CD4-positive, alpha-beta T cell treated with Interleukin-15 for 4 hours (primary cell): Measurements from ENCODE around the gene PLEKHJ1.

Source experiments
- DNase-seq: peaks from one replicate; pipeline ENCODE4 v3.0.0-alpha.2; 2020; ENCODE audit warnings: low spot score

The PLEKHJ1 gene

DNA sequence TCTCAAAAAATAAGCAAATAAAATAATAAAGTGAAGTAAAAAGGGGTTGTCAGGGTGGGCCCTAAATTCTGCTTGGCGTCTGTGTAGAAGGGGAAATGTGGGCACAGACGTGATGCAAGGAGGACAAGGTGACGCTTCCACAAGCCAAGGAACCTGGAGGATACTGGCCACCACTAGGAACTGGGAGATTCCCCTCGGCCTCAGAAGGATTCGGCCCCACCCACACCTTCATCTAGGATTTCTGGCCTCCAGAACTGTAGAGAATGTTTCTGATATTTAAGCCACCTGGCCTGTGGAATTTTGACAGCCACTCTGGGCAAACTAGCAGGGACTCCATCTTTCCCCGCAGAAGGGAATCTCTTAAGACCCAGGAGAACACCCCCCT is 1.1 kb downstream of the PLEKHJ1 start:
- no peak for DNase-seq

DNA sequence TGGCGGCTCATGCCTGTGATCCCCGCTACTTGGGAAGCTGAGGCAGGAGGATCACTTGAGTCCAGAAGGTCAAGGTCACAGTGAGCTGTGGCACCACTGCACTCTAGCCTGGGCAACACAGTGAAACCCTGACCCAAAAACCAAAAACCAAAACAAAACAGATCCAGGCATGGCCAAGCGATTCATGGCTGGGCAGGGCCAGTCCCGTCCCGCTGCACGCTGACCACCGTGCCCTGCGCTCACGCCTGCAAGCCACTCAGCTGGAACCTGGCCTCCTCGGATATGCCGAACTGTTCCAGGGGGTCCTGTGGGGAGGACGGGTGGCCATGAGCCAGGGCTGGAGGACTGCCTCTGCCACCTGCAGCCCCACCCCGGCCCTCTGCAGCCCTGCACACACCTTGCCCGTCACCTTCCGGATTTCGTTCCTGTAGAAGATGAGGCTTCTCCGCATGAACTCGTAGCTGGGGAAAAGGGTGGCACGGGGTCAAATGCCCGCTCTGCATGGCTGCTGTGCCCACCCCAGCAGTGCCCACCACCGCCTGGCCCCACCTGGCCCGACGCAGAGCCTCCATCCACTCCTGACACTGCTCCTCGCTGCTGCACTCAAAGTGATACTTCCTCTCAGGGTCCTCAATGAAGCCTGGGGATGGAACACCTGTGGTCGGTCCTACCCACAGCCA is 2.4 kb downstream of the PLEKHJ1 start:
- DNase-seq: no peak

DNA sequence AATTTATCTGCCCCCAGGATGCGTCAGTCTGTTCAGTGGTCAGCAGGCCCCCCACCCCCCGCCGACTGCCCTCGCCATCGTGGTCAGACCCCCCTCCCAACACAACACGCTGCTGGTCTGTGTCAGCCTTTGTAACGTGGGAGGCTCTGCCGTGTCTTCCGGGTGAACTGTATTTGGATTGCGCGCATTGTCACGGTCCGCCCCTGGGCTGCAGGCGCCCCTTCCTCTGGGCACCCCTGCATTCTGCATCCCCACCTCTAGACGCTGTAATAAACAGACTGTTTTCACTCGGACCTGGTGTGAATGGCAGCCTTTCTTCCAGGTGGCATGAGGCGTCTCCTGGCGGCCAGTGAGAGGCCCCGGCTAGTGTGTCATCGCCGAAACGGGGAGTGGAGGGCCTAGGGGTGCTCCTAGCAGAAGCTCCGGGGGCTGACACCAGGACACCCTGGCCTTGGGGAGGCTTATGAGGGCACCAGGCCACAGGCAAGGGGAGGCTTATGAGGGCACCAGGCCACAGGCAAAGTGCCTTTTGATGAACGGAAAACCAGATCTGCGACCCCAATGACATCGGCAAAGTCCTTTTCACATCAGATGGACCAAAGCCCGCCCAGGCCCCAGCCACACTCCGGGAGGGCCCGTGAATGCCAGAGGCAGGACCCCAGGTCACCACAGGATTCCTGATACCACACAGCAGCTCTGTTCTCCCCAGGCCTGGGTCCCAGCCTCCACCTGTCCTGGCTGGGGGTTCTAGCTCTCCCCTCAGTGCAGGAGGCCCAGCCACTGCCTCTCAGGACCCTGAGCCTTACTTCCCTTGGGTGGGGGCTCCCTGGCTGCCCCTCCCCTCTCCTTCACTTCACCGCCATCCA is 3.6 kb downstream of the PLEKHJ1 start:
- DNase-seq: no peak

DNA sequence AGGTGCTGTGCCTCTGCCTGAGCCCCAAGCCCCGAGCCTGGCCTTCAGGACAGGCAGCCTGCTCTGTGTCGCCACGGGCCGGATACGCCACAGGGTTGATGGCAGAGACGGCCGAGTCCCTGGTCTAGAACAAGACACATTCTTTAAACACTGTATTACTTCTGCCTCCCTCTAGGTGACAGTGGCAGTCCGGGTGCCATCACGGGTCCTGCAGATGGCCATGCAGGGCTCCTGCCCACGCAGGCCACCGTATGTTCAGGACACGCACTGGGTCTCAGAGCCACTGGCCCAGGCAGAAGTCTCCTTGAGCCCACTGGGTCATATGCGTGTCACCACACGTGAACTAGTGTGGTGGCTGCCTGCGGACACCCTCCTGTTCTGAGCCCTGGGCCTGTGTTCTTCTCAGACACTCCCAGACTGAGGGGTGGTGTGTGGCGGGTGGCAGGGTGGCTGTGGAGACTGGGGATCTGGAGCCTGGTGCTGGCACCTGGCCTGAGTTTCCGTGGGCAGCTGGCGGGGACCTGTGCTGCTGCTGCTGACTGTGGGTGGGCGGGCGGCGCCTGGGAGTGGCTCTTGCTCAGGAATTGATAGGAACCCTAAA is 4.4 kb downstream of the PLEKHJ1 start:
- DNase-seq: no peak

DNA sequence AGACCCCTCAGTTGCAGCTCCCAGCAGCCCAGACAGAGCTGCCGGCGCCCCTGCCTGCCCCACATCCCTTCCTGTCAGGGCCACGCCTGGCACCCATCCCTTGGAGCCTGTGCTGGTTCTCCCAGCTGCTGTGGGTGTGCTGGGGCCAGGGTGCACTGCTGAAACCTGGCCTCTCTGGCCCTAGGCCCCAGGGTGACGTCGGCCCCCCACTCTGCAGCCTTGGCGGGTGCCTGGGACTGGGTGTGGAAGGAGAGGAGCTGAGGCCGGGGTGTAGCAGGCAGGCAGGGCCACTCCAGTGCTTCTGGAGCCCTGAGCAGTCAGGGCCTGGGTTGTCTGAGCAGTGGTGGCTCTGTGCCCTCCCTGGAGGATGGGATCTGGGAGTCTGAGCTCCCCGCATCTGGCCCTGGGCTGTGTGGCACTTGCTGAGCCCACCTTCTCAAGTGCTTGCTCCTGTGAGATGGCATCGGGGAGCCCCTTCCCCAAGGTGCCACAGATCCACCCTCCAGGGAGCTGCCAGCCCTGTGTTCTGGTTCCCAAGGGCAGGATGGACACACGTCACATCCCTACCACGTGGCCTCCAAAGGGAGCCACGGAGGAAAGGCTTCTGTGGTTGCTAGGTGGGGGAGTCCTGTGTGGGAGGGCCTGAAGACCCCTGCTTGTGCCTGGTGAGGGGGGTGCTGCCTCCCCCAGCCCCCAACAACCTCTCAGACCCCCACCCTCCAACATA is 5.2 kb downstream of the PLEKHJ1 start:
- no peak for DNase-seq

DNA sequence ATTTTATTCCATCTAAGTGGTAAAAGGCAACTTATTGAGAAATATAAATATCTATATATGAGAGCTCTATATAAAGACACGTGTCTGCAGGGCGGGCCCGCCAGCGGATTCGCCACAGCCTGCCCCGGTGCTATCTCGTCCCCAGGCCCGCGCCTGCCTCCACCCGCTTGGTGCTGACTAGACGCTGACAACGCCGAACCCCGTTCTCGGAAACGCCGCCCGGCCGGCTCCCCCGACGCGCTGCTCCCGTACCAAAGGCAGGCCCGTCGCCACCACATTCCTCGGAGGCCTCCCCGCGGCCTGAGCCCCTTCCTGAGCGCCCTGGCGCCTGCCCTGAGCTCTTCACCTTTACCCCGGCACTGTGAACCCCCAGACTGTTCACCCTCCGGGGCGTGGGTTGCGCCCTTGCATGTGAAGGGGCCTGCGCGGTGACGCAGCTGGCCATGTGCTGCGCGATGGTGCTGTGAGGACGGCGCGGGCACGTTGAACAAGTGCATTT is 6.0 kb downstream of the PLEKHJ1 start:
- no peak for DNase-seq

DNA sequence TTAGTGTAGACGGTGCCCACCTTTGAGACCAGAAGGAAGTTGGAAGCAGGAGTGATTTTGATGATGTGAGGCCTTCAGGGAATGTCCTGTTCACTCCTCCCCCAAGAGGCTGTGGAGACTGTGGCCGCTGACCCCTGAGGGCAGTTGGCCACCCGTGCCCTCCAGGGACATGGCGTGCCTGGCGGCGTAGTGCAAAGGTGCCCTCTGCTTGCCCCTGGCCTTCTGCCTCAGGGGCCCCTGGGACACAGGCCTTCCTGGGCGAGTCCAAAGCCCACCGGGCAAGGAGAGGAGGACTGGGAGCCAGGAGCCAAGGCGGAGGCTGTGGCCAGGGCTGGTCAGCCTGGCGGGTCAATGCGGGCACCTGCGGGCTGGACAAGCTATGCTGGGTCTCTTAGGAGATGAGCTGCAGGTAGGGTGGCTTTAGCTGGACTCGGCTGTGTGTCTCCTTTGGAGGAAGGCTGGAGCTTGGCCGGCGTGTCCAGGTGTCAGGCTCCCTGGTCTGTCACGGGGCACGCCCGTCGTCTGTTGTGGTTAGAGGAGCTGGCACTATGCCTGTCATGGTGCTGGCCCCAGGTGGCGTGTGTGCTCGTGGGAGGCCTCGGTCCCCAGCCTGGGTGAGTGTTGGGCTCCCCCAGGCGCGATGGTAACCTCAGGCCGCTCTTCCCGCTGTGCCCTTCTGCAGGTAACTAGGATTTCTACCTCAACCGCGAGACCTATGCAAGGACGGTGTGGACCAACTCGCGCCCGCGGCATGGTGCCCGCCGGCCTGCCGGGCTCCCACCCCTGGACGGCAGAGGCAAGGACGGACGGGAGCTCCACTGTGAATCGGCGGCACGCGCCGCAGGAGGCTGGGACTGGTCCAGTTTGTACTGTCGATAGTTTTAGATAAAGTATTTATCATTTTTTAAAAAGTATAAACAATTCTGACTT is 6.8 kb downstream of the PLEKHJ1 start:
- DNase-seq: no peak

DNA sequence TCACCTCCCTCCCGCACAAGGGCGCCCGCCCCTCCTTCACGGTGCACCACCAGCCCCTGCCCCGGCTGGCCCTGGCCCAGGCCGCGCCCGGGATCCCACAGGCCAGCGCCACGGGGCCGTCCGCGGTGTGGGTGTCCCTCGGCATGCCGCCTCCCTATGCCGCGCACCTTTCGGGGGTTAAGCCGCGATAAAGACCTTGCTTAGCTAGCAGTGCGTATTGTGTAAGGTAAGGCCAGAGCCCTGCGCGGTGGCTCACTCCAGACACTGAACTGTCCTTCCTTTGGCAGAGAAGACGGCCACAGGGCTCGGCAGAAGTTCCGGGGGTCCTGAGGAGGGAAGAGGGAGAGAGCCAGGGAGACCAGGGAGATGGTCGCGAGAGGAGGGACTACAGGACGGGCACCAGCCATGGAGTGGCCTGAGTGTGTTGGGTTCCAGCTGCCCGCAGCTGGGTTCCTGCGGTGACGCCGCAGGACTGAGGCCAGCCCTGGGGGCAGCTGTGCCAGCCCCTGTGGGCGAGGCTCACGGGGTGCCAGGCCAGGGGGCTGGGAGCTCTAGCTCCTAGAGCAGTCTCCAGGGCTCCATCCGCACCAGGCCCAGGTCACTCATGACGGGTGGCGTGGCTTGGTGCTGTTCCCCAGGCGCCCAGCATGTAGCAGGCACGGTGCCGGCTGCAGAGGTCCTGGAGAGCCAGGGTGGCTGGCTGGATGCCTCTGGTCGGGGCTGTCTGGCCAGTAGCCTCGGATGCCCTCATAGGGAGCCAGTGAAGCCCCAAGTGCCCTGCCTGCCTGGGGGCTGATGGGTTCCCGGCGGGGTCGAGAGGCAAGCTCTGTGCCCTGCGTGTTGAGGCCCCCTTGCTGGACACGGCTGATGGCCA is 7.7 kb downstream of the PLEKHJ1 start:
- no peak for DNase-seq

DNA sequence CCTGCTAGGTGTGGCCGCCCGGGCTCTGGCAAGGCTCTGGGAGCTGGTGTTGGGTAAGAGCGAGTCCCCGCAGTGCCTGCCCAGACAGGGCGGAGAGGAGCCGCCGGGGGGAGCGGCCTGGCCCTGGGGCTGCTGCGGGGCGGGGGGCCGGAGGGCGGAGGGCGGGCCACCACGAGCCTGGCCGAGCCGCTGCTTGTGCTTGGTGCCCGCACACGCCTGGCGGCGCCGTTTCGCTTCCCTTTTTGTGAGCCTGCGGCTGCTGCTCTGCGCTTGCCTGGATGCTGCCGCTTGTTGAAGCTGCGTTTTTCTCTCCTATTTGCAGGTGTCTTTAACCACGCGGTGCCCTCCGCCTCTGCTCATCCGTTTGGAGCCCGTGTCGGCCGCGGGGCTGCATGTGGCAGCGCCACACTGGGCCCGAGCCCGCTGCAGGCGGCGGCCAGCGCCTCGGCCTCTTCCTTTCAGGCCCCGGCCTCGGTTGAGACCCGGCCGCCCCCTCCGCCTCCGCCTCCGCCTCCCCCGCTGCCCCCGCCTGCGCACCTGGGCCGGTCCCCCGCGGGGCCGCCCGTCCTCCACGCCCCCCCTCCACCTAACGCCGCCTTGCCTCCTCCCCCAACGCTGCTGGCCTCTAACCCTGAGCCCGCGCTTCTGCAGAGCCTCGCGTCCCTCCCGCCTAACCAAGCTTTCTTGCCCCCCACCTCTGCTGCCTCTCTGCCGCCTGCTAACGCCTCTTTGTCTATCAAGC is 8.5 kb downstream of the PLEKHJ1 start:
- DNase-seq: no peak

DNA sequence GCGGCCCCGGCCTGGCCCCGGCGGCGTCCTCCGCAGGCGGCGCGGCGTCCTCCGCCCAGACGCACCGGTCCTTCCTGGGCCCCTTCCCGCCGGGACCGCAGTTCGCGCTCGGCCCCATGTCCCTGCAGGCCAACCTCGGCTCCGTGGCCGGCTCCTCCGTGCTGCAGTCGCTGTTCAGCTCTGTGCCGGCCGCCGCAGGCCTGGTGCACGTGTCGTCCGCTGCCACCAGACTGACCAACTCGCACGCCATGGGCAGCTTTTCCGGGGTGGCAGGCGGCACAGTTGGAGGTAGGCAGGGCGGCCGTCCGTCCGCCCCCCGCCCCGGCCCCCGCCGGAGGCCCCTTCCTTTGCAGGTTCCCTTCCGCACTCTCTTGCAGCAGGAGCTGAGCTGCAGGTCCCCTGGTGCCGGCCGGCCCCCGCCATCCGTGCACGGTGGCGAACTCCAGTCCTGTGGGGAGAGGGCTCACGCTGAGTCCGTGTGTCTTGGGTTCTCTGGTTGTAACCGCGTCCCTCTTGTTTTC is 9.2 kb downstream of the PLEKHJ1 start:
- DNase-seq: no peak

DNA sequence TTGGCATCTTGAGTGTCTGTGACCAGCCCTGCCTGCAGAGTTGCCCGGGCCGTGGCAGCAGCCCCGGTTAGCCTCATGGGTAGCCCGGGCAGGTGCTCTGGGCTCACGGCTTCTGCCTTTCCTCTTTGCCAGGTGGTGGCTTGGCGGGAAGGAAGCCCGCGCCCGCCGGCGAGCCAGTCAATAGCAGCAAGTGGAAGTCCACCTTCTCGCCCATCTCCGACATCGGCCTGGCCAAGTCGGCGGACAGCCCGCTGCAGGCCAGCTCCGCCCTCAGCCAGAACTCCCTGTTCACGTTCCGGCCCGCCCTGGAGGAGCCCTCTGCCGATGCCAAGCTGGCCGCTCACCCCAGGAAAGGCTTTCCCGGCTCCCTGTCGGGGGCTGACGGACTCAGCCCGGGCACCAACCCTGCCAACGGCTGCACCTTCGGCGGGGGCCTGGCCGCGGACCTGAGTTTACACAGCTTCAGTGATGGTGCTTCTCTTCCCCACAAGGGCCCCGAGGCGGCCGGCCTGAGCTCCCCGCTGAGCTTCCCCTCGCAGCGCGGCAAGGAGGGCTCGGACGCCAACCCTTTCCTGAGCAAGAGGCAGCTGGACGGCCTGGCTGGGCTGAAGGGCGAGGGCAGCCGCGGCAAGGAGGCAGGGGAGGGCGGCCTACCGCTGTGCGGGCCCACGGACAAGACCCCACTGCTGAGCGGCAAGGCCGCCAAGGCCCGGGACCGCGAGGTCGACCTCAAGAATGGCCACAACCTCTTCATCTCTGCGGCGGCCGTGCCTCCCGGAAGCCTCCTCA is 9.9 kb downstream of the PLEKHJ1 start:
- no peak for DNase-seq

DNA sequence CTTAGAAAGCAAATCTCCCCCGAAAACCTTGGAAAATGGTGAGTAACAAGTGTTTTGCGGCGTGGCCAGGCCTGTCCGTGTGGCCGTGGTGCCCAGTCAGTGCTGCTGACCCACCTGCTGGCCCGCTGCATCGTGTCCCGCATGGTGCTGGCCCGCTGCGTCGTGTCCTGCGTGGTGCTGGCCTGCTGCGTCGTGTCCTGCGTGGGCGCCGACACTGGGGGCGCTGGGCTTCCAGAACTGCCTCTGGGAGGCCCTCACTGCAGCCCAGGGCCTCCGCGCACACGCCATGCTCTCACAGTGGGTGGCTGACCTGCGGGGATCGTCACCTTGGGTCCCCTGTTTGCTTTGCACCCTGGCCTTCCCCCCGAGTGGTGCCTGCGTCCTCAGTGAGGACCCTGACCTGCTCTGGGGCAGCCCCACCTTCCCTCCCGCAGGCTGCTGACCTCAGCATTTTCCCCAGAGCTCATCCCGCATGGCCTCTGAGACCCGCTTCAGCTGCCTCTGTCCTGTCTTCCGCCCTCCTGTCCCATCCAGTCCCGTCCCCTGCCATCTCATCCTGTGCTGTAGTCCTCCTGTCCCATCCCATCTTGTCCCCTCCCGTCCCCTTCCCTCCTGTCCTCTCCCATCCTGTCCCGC is 10.6 kb downstream of the PLEKHJ1 start:
- DNase-seq: no peak

DNA sequence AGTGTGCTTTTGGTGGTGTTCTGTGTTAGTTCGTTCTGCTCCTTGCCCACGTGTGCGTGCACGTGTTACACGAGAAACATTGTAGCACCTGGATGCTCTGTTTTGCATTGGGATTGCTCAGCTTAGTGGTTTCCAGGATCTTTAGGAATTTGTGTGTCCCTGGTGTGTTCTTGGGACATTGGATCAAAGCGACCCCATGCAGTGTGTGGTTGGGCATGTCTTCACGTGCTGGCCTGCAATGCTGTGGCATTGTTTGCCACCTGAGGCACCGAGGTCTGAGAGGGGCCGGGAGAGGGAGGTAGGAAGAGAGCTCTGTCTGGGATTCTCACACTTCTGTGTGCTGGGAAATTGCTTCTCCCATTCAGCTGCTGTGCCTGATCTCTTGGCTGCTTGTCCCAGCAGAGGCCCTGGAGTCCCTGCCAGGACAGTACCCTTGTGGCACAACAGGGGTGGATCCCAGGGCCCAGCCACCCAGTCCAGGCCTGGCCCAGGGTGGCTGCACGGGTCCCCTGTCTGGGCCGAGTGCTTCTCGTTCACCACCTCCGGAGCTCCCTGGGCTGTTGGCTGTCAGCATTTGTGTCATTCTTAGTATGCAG is 11.3 kb downstream of the PLEKHJ1 start:
- no peak for DNase-seq

DNA sequence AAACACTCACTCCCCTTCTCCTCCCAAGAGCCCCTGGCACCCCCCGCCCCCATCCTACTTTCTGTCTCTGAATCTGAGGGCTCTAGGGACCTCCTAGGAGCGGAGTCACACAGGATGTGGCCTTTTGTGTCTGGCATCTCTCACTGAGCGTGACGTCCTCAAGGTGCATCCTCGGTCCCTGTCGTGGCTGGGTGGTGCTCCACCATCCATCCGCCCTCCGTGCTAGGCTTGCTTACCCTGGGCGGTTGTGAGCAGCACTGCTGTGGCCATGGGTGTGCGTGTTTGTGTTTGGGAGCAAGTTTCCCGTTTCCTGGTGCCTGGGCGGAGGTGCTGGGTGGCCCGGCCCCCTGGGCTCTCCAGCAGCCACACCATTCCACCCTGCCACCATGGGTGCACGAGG is 12.2 kb downstream of the PLEKHJ1 start:
- peak; percentile 13 for DNase-seq

DNA sequence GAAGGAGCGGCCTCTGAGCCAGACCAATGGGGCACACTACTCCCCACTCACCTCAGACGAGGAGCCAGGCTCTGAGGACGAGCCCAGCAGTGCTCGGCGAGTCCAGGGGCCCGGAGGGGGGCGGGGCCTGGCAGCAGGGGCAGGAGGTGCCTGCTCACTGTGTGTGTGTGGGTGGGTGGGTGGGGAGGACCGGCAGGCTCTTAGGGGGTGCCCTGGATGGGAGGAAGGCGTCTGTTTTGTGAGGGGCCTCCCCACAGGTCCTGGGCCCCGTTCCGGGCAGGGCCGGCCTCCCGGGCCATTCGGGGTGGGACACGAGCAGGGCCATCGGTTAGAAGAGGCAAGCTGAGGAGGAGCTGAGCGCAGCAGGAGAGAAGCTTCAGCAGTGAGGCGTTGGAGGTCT is 12.7 kb downstream of the PLEKHJ1 start:
- no peak for DNase-seq

DNA sequence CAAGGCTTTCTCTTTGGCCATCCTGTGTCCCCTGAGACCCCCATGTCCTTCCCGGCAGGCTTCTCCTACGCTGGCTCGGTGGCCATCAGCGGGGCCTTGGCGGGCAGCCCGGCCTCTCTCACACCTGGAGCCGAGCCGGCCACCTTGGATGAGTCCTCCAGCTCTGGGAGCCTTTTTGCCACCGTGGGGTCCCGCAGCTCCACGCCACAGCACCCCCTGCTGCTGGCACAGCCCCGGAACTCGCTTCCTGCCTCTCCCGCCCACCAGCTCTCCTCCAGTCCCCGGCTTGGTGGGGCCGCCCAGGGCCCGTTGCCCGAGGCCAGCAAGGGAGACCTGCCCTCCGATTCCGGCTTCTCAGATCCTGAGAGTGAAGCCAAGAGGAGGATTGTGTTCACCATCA is 14.2 kb downstream of the PLEKHJ1 start:
- no peak for DNase-seq

DNA sequence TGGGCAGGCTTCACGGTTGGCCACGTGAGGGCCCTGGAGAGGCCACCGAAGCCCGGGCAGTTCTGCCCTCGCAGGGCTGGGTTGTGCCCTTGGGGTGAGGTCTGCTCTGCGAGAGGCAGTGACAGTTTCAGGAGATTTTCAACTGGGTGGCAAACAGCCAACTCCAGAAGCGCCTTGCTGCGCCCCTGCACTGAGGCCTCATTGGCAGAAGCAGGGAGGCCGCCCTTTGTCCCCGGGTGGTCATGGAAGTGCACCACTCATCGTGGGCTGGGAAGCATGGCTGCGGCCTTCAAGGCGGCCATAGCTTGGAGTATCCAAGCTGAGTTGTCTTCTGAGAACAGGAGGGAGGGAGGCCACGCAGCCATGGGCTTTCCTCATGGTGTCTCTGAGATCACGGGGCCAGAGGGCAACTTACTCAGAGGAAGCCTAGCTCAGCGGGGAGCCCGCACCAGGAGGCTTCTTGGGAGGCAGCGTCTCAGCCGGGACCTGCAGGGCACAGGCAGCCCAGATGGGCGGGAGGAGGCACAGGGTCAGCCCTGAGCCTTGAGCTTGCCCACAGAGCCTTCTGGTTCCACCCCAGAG is 14.8 kb downstream of the PLEKHJ1 start:
- no peak for DNase-seq
